ENCODE data around the gene GADD45GIP1.

Gene GADD45GIP1

GRCh38 chr19:12994701-12995595 lies 37.9 kb upstream of the GADD45GIP1 start, which contains the start of gene NFIX:
Gene NFIX, plus strand, starts transcription at chr19:12995475. Its CDS starts 363 bp downstream, at chr19:12995838.
- H3K36me3 Mint-ChIP-seq (ENCODE audit: low read depth): peaks cover 2% of the 10 kb centered on the region
- H3K27me3 Mint-ChIP-seq: peaks cover 16% of the 10 kb centered on the region
- no peaks in the 10 kb centered on the region for H3K9me3 Mint-ChIP-seq
- peak within 1 kb of the TSS; percentile 81 for H3K27ac Mint-ChIP-seq
- peak within 1 kb of the TSS; percentile 78 for H3K4me3 Mint-ChIP-seq
- DNase-seq: peak; percentile 75
- H3K4me1 Mint-ChIP-seq (ENCODE audit: low read depth): peaks cover 11% of the 10 kb centered on the region

- DNase-seq: no peak
Observed at GRCh38 chr19:12993562-12993961, 36.5 kb upstream of the GADD45GIP1 start.

GRCh38 chr19:12992729-12993128 lies 35.7 kb upstream of the GADD45GIP1 start:
- Mint-ChIP-seq H3K4me1 (ENCODE audit: low read depth) (peaks cover 11% of the 10 kb centered on the region), H3K36me3 (ENCODE audit: low read depth) (peaks cover 2% of the 10 kb centered on the region), H3K27me3 (peaks cover 16% of the 10 kb centered on the region), H3K27ac (no peak overlapping the region), H3K9me3 (no peaks in the 10 kb centered on the region), H3K4me3 (no peak overlapping the region)
- DNase-seq: no peak

More at GRCh38 chr19:12993562-12993961, 36.5 kb upstream of the GADD45GIP1 start:
- Mint-ChIP-seq H3K9me3 (no peaks in the 10 kb centered on the region), H3K27me3 (peaks cover 16% of the 10 kb centered on the region), H3K4me3 (no peak overlapping the region), H3K4me1 (ENCODE audit: low read depth) (peaks cover 11% of the 10 kb centered on the region), H3K36me3 (ENCODE audit: low read depth) (peaks cover 2% of the 10 kb centered on the region), H3K27ac (no peak overlapping the region)

GRCh38 chr19:12991296-12991695 lies 34.3 kb upstream of the GADD45GIP1 start:
- peaks cover 14% of the 10 kb centered on the region for H3K27me3 Mint-ChIP-seq
- no peak for DNase-seq
- H3K27ac Mint-ChIP-seq: no peak overlapping the region
- no peaks in the 10 kb centered on the region for H3K9me3 Mint-ChIP-seq
- H3K4me1 Mint-ChIP-seq (ENCODE audit: low read depth): peaks cover 8% of the 10 kb centered on the region
- H3K36me3 Mint-ChIP-seq (ENCODE audit: low read depth): peaks cover 2% of the 10 kb centered on the region
- H3K4me3 Mint-ChIP-seq: no peak overlapping the region

GRCh38 chr19:12990853-12991252 lies 33.8 kb upstream of the GADD45GIP1 start:
- Mint-ChIP-seq H3K9me3 (no peaks in the 10 kb centered on the region), H3K4me1 (ENCODE audit: low read depth) (peaks cover 6% of the 10 kb centered on the region), H3K27me3 (peaks cover 12% of the 10 kb centered on the region), H3K4me3 (no peak overlapping the region), H3K36me3 (ENCODE audit: low read depth) (peaks cover 2% of the 10 kb centered on the region), H3K27ac (no peak overlapping the region)
- no peak for DNase-seq

- H3K36me3 Mint-ChIP-seq (ENCODE audit: low read depth): peaks cover 2% of the 10 kb centered on the region
- no peak overlapping the region for H3K27ac Mint-ChIP-seq
- H3K4me1 Mint-ChIP-seq (ENCODE audit: low read depth): peaks cover 6% of the 10 kb centered on the region
- H3K9me3 Mint-ChIP-seq: no peaks in the 10 kb centered on the region
- H3K4me3 Mint-ChIP-seq: no peak overlapping the region
- DNase-seq: no peak
- H3K27me3 Mint-ChIP-seq: peaks cover 12% of the 10 kb centered on the region
Observed at GRCh38 chr19:12990431-12990830, 33.4 kb upstream of the GADD45GIP1 start.

GRCh38 chr19:12987781-12988180 lies 30.8 kb upstream of the GADD45GIP1 start:
- Mint-ChIP-seq H3K27ac (no peak overlapping the region), H3K4me3 (no peak overlapping the region), H3K36me3 (ENCODE audit: low read depth) (no peaks in the 10 kb centered on the region)

GRCh38 chr19:12987190-12987589 lies 30.2 kb upstream of the GADD45GIP1 start:
- Mint-ChIP-seq H3K27ac (no peak overlapping the region), H3K4me1 (ENCODE audit: low read depth) (no peaks in the 10 kb centered on the region), H3K9me3 (no peaks in the 10 kb centered on the region), H3K27me3 (no peaks in the 10 kb centered on the region), H3K4me3 (no peak overlapping the region), H3K36me3 (ENCODE audit: low read depth) (no peaks in the 10 kb centered on the region)
- no peak for DNase-seq

More at GRCh38 chr19:12987781-12988180, 30.8 kb upstream of the GADD45GIP1 start:
- Mint-ChIP-seq H3K27me3 (no peaks in the 10 kb centered on the region), H3K4me1 (ENCODE audit: low read depth) (no peaks in the 10 kb centered on the region), H3K9me3 (no peaks in the 10 kb centered on the region)
- DNase-seq: no peak

- H3K9me3 Mint-ChIP-seq: no peaks in the 10 kb centered on the region
- no peaks in the 10 kb centered on the region for H3K36me3 Mint-ChIP-seq (ENCODE audit: low read depth)
- H3K27ac Mint-ChIP-seq: no peak overlapping the region
Observed at GRCh38 chr19:12986726-12987125, 29.7 kb upstream of the GADD45GIP1 start.

GRCh38 chr19:12985049-12985776 lies 28.2 kb upstream of the GADD45GIP1 start:
- Mint-ChIP-seq H3K27ac (no peak overlapping the region), H3K9me3 (no peaks in the 10 kb centered on the region), H3K4me1 (ENCODE audit: low read depth) (no peaks in the 10 kb centered on the region), H3K4me3 (no peak overlapping the region), H3K36me3 (ENCODE audit: low read depth) (no peaks in the 10 kb centered on the region), H3K27me3 (no peaks in the 10 kb centered on the region)
- DNase-seq: no peak

More at GRCh38 chr19:12986726-12987125, 29.7 kb upstream of the GADD45GIP1 start:
- Mint-ChIP-seq H3K27me3 (no peaks in the 10 kb centered on the region), H3K4me3 (no peak overlapping the region), H3K4me1 (ENCODE audit: low read depth) (no peaks in the 10 kb centered on the region)
- no peak for DNase-seq

- no peak overlapping the region for H3K4me3 Mint-ChIP-seq
- no peaks in the 10 kb centered on the region for H3K9me3 Mint-ChIP-seq
- H3K27me3 Mint-ChIP-seq: no peaks in the 10 kb centered on the region
- no peaks in the 10 kb centered on the region for H3K4me1 Mint-ChIP-seq (ENCODE audit: low read depth)
- no peak for DNase-seq
- no peaks in the 10 kb centered on the region for H3K36me3 Mint-ChIP-seq (ENCODE audit: low read depth)
- no peak overlapping the region for H3K27ac Mint-ChIP-seq
Observed at GRCh38 chr19:12984683-12985048, 27.6 kb upstream of the GADD45GIP1 start.

- Mint-ChIP-seq H3K27me3 (no peaks in the 10 kb centered on the region), H3K4me1 (ENCODE audit: low read depth) (no peaks in the 10 kb centered on the region), H3K9me3 (no peaks in the 10 kb centered on the region), H3K4me3 (no peak overlapping the region), H3K36me3 (ENCODE audit: low read depth) (no peaks in the 10 kb centered on the region), H3K27ac (no peak overlapping the region)
- DNase-seq: no peak
Observed at GRCh38 chr19:12984143-12984627, 27.2 kb upstream of the GADD45GIP1 start.

GRCh38 chr19:12983542-12984142 lies 26.6 kb upstream of the GADD45GIP1 start:
- H3K4me3 Mint-ChIP-seq: no peak overlapping the region
- no peaks in the 10 kb centered on the region for H3K4me1 Mint-ChIP-seq (ENCODE audit: low read depth)
- peak; percentile 93 for DNase-seq
- H3K36me3 Mint-ChIP-seq (ENCODE audit: low read depth): no peaks in the 10 kb centered on the region
- peaks cover 4% of the 10 kb centered on the region for H3K27me3 Mint-ChIP-seq
- H3K9me3 Mint-ChIP-seq: no peaks in the 10 kb centered on the region
- H3K27ac Mint-ChIP-seq: no peak overlapping the region

GRCh38 chr19:12983091-12983490 lies 26.1 kb upstream of the GADD45GIP1 start:
- Mint-ChIP-seq H3K27ac (no peak overlapping the region), H3K4me3 (no peak overlapping the region), H3K27me3 (peaks cover 6% of the 10 kb centered on the region), H3K4me1 (ENCODE audit: low read depth) (no peaks in the 10 kb centered on the region), H3K36me3 (ENCODE audit: low read depth) (no peaks in the 10 kb centered on the region), H3K9me3 (no peaks in the 10 kb centered on the region)
- no peak for DNase-seq

Measured in activated T-cell treated with anti-CD3 and anti-CD28 coated beads, Interleukin-2, amount 50 U/mL, for 24 hours (primary cell).